SH-SY5Y (cell line): Measurements from ENCODE around the gene LRRC63.

Experiments
- GATA2 ChIP-seq: IDR thresholded peaks from 2 replicates; pipeline ENCODE4 v1.6.1; 2011; ENCODE audit warnings: mild to moderate bottlenecking, low read depth, low read length
- GATA3 ChIP-seq: IDR thresholded peaks from 2 replicates; pipeline ENCODE4 v1.6.1; 2011; ENCODE audit warnings: low read depth, mild to moderate bottlenecking, low read length, moderate library complexity

Gene LRRC63

GRCh38 chr13:46211483-46212351, at the start of gene LRRC63:
LRRC63 (plus strand) TSS chr13:46211928; CDS start chr13:46213035, 1,107 bp downstream.
- no peak for TF ChIP-seq GATA3
- TF ChIP-seq GATA2 = no peak

- TF ChIP-seq GATA3 (no peak), GATA2 (no peak)
These were observed 47.1 kb upstream of the LRRC63 start for GRCh38 chr13:46164661-46165060.

- TF ChIP-seq GATA2 (no peak), GATA3 (no peak)
These were observed 46.1 kb upstream of the LRRC63 start for GRCh38 chr13:46165485-46166223.

- no peak for TF ChIP-seq GATA3
- no peak for TF ChIP-seq GATA2
These were observed 45.5 kb upstream of the LRRC63 start for GRCh38 chr13:46166224-46166584.

GRCh38 chr13:46166947-46167610, 44.6 kb upstream of the LRRC63 start:
- TF ChIP-seq GATA3 (no peak), GATA2 (no peak)

- TF ChIP-seq GATA2 (no peak), GATA3 (no peak)
These were observed 43.4 kb upstream of the LRRC63 start for GRCh38 chr13:46168341-46168740.

- TF ChIP-seq GATA2 (no peak), GATA3 (no peak)
These were observed 42.9 kb upstream of the LRRC63 start for GRCh38 chr13:46168783-46169182.

- TF ChIP-seq GATA3 = no peak
- TF ChIP-seq GATA2 = no peak
These were observed 42.0 kb upstream of the LRRC63 start for GRCh38 chr13:46169758-46170157.

- no peak for TF ChIP-seq GATA2
- no peak for TF ChIP-seq GATA3
These were observed 41.5 kb upstream of the LRRC63 start for GRCh38 chr13:46170268-46170667.

GRCh38 chr13:46170687-46171086, 41.0 kb upstream of the LRRC63 start:
- TF ChIP-seq GATA3 (no peak), GATA2 (no peak)

GRCh38 chr13:46171217-46171616, 40.5 kb upstream of the LRRC63 start:
- TF ChIP-seq GATA3 (no peak), GATA2 (no peak)

- TF ChIP-seq GATA2 = no peak
- TF ChIP-seq GATA3 = no peak
These were observed 40.0 kb upstream of the LRRC63 start for GRCh38 chr13:46171739-46172138.

- TF ChIP-seq GATA2 (no peak), GATA3 (no peak)
These were observed 39.2 kb upstream of the LRRC63 start for GRCh38 chr13:46172531-46172991.

GRCh38 chr13:46173656-46174055, 38.1 kb upstream of the LRRC63 start:
- no peak for TF ChIP-seq GATA2
- TF ChIP-seq GATA3 = no peak
